Measurements from ENCODE around the gene ATP9A. TPM values are rescaled to one million over a fixed set of nuclear protein-coding genes. Genes with fewer than 3 reads are reported as not detected.

The ATP9A gene
- total and polyA plus RNA-seq, 10 of the 15 experiments (the other 5 are each of a cell fraction or from before 2014, with no cell fraction given): 0.03 to 0.81 (median 0.14) TPM

- TF ChIP-seq EED (IDR thresholded peaks at IDR 0.05; ENCODE audit: low read depth) (no peak), ZBTB4 (CRISPR knock-in tag; IDR thresholded peaks at IDR 0.05) (no peak), KLF5 (IDR thresholded peaks at IDR 0.05; ENCODE audit: partially characterized antibody) (no peak), ZBTB40 (IDR thresholded peaks at IDR 0.05; ENCODE audit: borderline replicate concordance) (no peak), ATF2 (IDR thresholded peaks at IDR 0.05; ENCODE audit: low read length) (no peak)
These were observed 194.5 kb downstream of the ATP9A start (continued) for GRCh38 chr20:51573576-51574243.

All from GM12878 (cell line).